HepG2 (cell line): ENCODE results near the gene EXOC6B. TPM values are rescaled to one million over a fixed set of nuclear protein-coding genes. Genes with fewer than 3 reads are reported as not detected.

ENCODE experiments used
- ATAC-seq: fragments of 200-7000 bp; cut with Tn5 transposase; 3 replicates; pipeline ENCODE4 v1.9.1; 2020; ENCODE audit warnings: mild to moderate bottlenecking, moderate library complexity
- BruUV-seq: library from RNA; stranded (reverse); fragments of 400-500 nt; replicated peaks from 2 replicates; lab custom pipeline; 2021; lab: Mats Ljungman, UMichigan
- CTCF ChIA-PET: fragments of 300-600 bp; formaldehyde crosslinking; extraction: SDS; loops from one replicate; lab custom pipeline; 2021; ENCODE audit warnings: low total read pairs, inconsistent platforms, low intra/inter-chr PET ratio; lab: Yijun Ruan, JAX
- POLR2A ChIA-PET: fragments of 350-600 bp; sonication (Branson Sonifier 250); formaldehyde crosslinking; loops from one replicate; lab custom pipeline; 2020; ENCODE audit warnings: antibody characterized with exemption, inconsistent platforms; lab: Yijun Ruan, JAX
- DNase-seq: peaks from one replicate; pipeline ENCODE4 v3.0.0-alpha.2; 2015; ENCODE audit warnings: low spot score
- FAIRE-seq: peaks from 3 replicates; lab custom pipeline; 2011; peaks lifted over from hg19 to GRCh38; lab: Jason Lieb, UNC
- H2AFZ ChIP-seq: one replicate; pipeline ENCODE4 v1.6.1; 2011; ENCODE audit warnings: low read length, inconsistent platforms
- H3K27ac ChIP-seq: fragments of 300-600 bp; 3 replicates; pipeline ENCODE4 v1.8.0; 2011; ENCODE audit warnings: mixed run types, mild to moderate bottlenecking, mixed read lengths, low read length, inconsistent platforms; ENCODE audit not compliant: insufficient read depth; ENCODE audit errors: extremely low read length
- H3K27me3 ChIP-seq, 2 experiments: fragments of 200-600 bp in 1 of 2; 2 replicates in 1 of 2; 3 replicates in 1 of 2; pipeline versions ENCODE4 v1.6.0 to v1.8.0; 2011; ENCODE audit warnings: low read length in 2 of 2, mild to moderate bottlenecking in 2 of 2, moderate library complexity in 2 of 2, inconsistent platforms in 1 of 2; ENCODE audit not compliant: insufficient read depth in 2 of 2, control insufficient read depth in 1 of 2
- H3K36me3 ChIP-seq, 2 experiments: fragments of 200-600 bp in 1 of 2; replicated peaks in 1 of 2; 2 replicates in 1 of 2; 3 replicates in 1 of 2; pipeline versions ENCODE4 v1.5.1 to v1.8.0; 2011; ENCODE audit warnings: low read length in 2 of 2, inconsistent platforms in 1 of 2; ENCODE audit not compliant: insufficient read depth in 2 of 2, control insufficient read depth in 1 of 2
- H3K4me1 ChIP-seq: 2 replicates; pipeline ENCODE4 v1.5.1; 2012; ENCODE audit warnings: low read length, inconsistent platforms; ENCODE audit not compliant: insufficient read depth
- H3K4me2 ChIP-seq: 2 replicates; pipeline ENCODE4 v1.6.0; 2011; ENCODE audit warnings: low read depth, low read length, inconsistent platforms
- H3K4me3 ChIP-seq, 3 experiments: fragments of 200-600 bp in 1 of 3; sonication (generic), shearing (Covaris generic) in 1 of 3; replicated peaks in 1 of 3; 2 replicates each; pipeline ENCODE4 v1.5.1; 2011 to 2016; ENCODE audit warnings: low read length in 3 of 3, inconsistent platforms in 2 of 3, low read depth in 2 of 3, mild to moderate bottlenecking in 2 of 3, control low read depth in 1 of 3, mixed read lengths in 1 of 3; ENCODE audit not compliant: insufficient read depth in 1 of 3
- H3K79me2 ChIP-seq: one replicate; pipeline ENCODE4 v1.6.1; 2011; ENCODE audit warnings: low read length, inconsistent platforms; ENCODE audit not compliant: insufficient read depth
- H3K9ac ChIP-seq: 2 replicates; pipeline ENCODE4 v1.6.0; 2011; ENCODE audit warnings: mild to moderate bottlenecking, low read depth, low read length, inconsistent platforms; ENCODE audit not compliant: insufficient read depth
- H3K9me3 ChIP-seq: 2 replicates; pipeline ENCODE4 v1.5.1; 2012; ENCODE audit warnings: mild to moderate bottlenecking, low read length
- H4K20me1 ChIP-seq: 2 replicates; pipeline ENCODE4 v1.6.0; 2011; ENCODE audit warnings: inconsistent platforms, mild to moderate bottlenecking, low read length, moderate library complexity; ENCODE audit not compliant: insufficient read depth
- HES4 ChIP-seq: sonication (generic); formaldehyde crosslinking; IDR thresholded peaks from 2 replicates; pipeline ENCODE4 v1.9.0; 2021; ENCODE audit warnings: mild to moderate bottlenecking, missing genetic modification reagents, borderline replicate concordance
- KDM1A ChIP-seq: IDR thresholded peaks from 2 replicates; pipeline ENCODE4 v1.6.1; 2016; ENCODE audit warnings: missing compliant biosample characterization
- SNAPC4 ChIP-seq: sonication (generic); formaldehyde crosslinking; IDR thresholded peaks from 2 replicates; pipeline ENCODE4 v1.4.0; 2020; ENCODE audit warnings: mild to moderate bottlenecking, missing genetic modification reagents
- ZNF614 ChIP-seq: IDR thresholded peaks from 2 replicates; pipeline ENCODE4 v1.6.1; 2018; ENCODE audit warnings: missing biosample characterization, missing genetic modification reagents, inconsistent platforms, borderline replicate concordance
- WGBS: methylation state at CpG from one replicate; pipeline ENCODE4 v1.1.6; 2017; ENCODE audit warnings: low lambda C conversion rate; 5-methylcytosine and 5-hydroxymethylcytosine counted together
- in situ Hi-C: cut with HindIII; loops from 2 replicates; pipeline ENCODE4 v1.10.0; 2017; ENCODE audit warnings: low pct_unique_long_range_greater_than_20kb; ENCODE audit not compliant: extremely low pct_ligation_motif_present
- intact Hi-C: fragments of 100-400 bp; cut with micrococcal nuclease; formaldehyde crosslinking; loops from one replicate; pipeline ENCODE4 v1.10.0; 2022; ENCODE audit not compliant: unreplicated experiment
- polyA plus RNA-seq, 8 experiments: library from polyadenylated mRNA; depleted of rRNA in 3 of 8; stranded (reverse) in 7 of 8; unstranded in 1 of 8; fragments of >200 nt; fragmentation: Illumina TruSeq in 4 of 8; extraction: Trizol in 4 of 8; gene quantifications; 2 replicates each; pipeline versions ENCODE4 v1.2.1 to v1.2.3, GENCODE V29; 2011 to 2016; ENCODE audit warnings: low read depth in 4 of 8, missing spikeins in 1 of 8, mixed read lengths in 1 of 8; ENCODE audit not compliant: insufficient read depth in 1 of 8
- total RNA-seq, 5 experiments: library from RNA; depleted of rRNA; stranded (reverse); fragments of >200 nt; fragmentation: Illumina TruSeq; extraction: Trizol; gene quantifications; 2 replicates each; pipeline ENCODE4 v1.2.3, GENCODE V29; 2016; ENCODE audit warnings: low read depth in 1 of 5
- TF ChIP-seq, protein P1 (sequence below): IDR thresholded peaks from 2 replicates; pipeline ENCODE4 v1.6.1; 2016; ENCODE audit warnings: low read depth, missing genetic modification reagents, missing compliant biosample characterization
- TF ChIP-seq, protein P2 (sequence below): sonication (generic); formaldehyde crosslinking; IDR thresholded peaks from 2 replicates; pipeline ENCODE4 v1.4.0; 2020; ENCODE audit warnings: missing genetic modification reagents, borderline replicate concordance

Gene EXOC6B
- total and polyA plus RNA-seq, 2 of the 13 experiments (the other 11 are each of a cell fraction or from before 2014, with no cell fraction given) = 9.1 to 15.9 TPM

DNA sequence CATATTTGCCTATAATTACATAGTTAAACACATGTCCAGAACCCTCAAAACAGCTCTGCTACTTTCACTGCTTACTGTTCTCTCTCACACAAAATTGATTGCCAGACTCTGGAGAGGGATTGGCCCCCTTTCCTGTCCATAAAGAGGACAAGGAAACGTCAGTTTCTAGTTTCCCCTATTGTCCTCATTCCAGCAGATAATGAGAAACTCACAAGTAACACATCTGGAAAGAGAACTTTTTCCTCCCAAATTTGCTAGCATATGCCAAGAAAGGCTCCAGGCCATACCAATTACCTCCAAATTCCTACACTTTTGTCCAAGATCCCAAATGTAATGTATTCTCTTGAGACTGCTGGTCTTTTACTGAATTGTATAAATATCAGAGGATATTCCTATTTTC is 200.5 kb downstream of the EXOC6B start:
- Histone ChIP-seq H4K20me1 (no peaks in the 10 kb centered on the region), H3K4me1 (peaks cover 7% of the 10 kb centered on the region; the same call in 1 of the 2 replicates), H2AFZ (no peak overlapping the region), H3K9ac (no peak overlapping the region), H3K9me3 (no peaks in the 10 kb centered on the region), H3K79me2 (no peaks in the 10 kb centered on the region), H3K27me3 (no peaks in the 10 kb centered on the region), H3K27ac (no peak overlapping the region)
- no peak for FAIRE-seq
- no TSS peak for BruUV-seq
- no peak for DNase-seq
- intact Hi-C loops = no loop called here
- in situ Hi-C loops = no loop called here
- CTCF ChIA-PET = no interaction called here
- TF ChIP-seq KDM1A (CRISPR knock-in tag) (no peak), HES4 (CRISPR knock-in tag) (no peak), ZNF614 (CRISPR knock-in tag) (no peak), SNAPC4 (CRISPR knock-in tag) (no peak)
- TF ChIP-seq, protein P1, sequence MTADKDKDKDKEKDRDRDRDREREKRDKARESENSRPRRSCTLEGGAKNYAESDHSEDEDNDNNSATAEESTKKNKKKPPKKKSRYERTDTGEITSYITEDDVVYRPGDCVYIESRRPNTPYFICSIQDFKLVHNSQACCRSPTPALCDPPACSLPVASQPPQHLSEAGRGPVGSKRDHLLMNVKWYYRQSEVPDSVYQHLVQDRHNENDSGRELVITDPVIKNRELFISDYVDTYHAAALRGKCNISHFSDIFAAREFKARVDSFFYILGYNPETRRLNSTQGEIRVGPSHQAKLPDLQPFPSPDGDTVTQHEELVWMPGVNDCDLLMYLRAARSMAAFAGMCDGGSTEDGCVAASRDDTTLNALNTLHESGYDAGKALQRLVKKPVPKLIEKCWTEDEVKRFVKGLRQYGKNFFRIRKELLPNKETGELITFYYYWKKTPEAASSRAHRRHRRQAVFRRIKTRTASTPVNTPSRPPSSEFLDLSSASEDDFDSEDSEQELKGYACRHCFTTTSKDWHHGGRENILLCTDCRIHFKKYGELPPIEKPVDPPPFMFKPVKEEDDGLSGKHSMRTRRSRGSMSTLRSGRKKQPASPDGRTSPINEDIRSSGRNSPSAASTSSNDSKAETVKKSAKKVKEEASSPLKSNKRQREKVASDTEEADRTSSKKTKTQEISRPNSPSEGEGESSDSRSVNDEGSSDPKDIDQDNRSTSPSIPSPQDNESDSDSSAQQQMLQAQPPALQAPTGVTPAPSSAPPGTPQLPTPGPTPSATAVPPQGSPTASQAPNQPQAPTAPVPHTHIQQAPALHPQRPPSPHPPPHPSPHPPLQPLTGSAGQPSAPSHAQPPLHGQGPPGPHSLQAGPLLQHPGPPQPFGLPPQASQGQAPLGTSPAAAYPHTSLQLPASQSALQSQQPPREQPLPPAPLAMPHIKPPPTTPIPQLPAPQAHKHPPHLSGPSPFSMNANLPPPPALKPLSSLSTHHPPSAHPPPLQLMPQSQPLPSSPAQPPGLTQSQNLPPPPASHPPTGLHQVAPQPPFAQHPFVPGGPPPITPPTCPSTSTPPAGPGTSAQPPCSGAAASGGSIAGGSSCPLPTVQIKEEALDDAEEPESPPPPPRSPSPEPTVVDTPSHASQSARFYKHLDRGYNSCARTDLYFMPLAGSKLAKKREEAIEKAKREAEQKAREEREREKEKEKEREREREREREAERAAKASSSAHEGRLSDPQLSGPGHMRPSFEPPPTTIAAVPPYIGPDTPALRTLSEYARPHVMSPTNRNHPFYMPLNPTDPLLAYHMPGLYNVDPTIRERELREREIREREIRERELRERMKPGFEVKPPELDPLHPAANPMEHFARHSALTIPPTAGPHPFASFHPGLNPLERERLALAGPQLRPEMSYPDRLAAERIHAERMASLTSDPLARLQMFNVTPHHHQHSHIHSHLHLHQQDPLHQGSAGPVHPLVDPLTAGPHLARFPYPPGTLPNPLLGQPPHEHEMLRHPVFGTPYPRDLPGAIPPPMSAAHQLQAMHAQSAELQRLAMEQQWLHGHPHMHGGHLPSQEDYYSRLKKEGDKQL (CRISPR knock-in tag) = no peak
- TF ChIP-seq, protein P2, sequence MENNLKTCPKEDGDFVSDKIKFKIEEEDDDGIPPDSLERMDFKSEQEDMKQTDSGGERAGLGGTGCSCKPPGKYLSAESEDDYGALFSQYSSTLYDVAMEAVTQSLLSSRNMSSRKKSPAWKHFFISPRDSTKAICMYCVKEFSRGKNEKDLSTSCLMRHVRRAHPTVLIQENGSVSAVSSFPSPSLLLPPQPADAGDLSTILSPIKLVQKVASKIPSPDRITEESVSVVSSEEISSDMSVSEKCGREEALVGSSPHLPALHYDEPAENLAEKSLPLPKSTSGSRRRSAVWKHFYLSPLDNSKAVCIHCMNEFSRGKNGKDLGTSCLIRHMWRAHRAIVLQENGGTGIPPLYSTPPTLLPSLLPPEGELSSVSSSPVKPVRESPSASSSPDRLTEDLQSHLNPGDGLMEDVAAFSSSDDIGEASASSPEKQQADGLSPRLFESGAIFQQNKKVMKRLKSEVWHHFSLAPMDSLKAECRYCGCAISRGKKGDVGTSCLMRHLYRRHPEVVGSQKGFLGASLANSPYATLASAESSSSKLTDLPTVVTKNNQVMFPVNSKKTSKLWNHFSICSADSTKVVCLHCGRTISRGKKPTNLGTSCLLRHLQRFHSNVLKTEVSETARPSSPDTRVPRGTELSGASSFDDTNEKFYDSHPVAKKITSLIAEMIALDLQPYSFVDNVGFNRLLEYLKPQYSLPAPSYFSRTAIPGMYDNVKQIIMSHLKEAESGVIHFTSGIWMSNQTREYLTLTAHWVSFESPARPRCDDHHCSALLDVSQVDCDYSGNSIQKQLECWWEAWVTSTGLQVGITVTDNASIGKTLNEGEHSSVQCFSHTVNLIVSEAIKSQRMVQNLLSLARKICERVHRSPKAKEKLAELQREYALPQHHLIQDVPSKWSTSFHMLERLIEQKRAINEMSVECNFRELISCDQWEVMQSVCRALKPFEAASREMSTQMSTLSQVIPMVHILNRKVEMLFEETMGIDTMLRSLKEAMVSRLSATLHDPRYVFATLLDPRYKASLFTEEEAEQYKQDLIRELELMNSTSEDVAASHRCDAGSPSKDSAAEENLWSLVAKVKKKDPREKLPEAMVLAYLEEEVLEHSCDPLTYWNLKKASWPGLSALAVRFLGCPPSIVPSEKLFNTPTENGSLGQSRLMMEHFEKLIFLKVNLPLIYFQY (CRISPR knock-in tag) = no peak
- TF ChIP-seq, all 625 proteins: peak for 0
- no peaks in the 10 kb centered on the region for H3K36me3 ChIP-seq
- POLR2A ChIA-PET = no interaction called here
- no peak for ATAC-seq
- WGBS = 91% methylated on average over 1 of the region's 1 CpG
- no peak overlapping the region for H3K4me2 ChIP-seq
- no peak overlapping the region for H3K4me3 ChIP-seq
